Heart right ventricle (tissue), 16 donors: ENCODE results near the gene DNMT3A. TPM values are rescaled to one million over a fixed set of nuclear protein-coding genes. Genes with fewer than 3 reads are reported as not detected.

ENCODE experiments used
- ATAC-seq, 8 donors: fragments of 200-7000 bp; cut with Tn5 transposase; one replicate each; pipeline ENCODE4 v1.9.1; 2020; ENCODE audit warnings: mild to moderate bottlenecking in 8 of 8, moderate library complexity in 8 of 8, moderate number of reproducible peaks in 1 of 8
- DNase-seq, 2 donors: peaks; one replicate each; pipeline ENCODE4 v3.0.0-alpha.2; 2020
- H3K27ac ChIP-seq, 10 donors: fragments of 200-600 bp; sonication (generic) in 2 of 10; one replicate each; pipeline versions ENCODE4 v1.5.0 to v1.8.0; 2020 to 2022; ENCODE audit warnings: mild to moderate bottlenecking in 3 of 10
- H3K27me3 ChIP-seq, 7 donors: fragments of 200-600 bp; one replicate each; pipeline ENCODE4 v1.8.0; 2021 to 2022; ENCODE audit warnings: mild to moderate bottlenecking in 2 of 7
- H3K36me3 ChIP-seq, 9 donors: fragments of 200-600 bp; sonication (generic) in 1 of 9; one replicate each; pipeline versions ENCODE4 v1.5.0 to v1.8.0; 2020 to 2022; ENCODE audit warnings: mild to moderate bottlenecking in 2 of 9
- H3K4me1 ChIP-seq, 9 donors: fragments of 200-600 bp; sonication (generic) in 1 of 9; one replicate each; pipeline versions ENCODE4 v1.5.0 to v1.8.0; 2020 to 2022; ENCODE audit warnings: mild to moderate bottlenecking in 4 of 9
- H3K4me3 ChIP-seq, 10 donors: fragments of 200-600 bp; sonication (generic) in 2 of 10; one replicate each; pipeline versions ENCODE4 v1.5.0 to v1.8.0; 2020 to 2022; ENCODE audit warnings: mild to moderate bottlenecking in 7 of 10, moderate library complexity in 2 of 10
- H3K9me3 ChIP-seq, 11 donors: fragments of 200-600 bp in 10 of 11; sonication (generic) in 2 of 11; one replicate each; pipeline versions ENCODE4 v1.5.0 to v1.8.0; 2013 to 2022; ENCODE audit warnings: mild to moderate bottlenecking in 2 of 11, control low read depth in 1 of 11, moderate library complexity in 1 of 11
- CTCF ChIP-seq, 9 donors: fragments of 200-600 bp; sonication (generic) in 2 of 9; IDR thresholded peaks; one replicate each; pipeline versions ENCODE4 v1.5.0 to v1.8.0; 2021 to 2022; ENCODE audit warnings: antibody characterized with exemption in 9 of 9, mild to moderate bottlenecking in 5 of 9, moderate library complexity in 1 of 9
- WGBS, 2 donors: extraction: QIAGEN DNeasy Blood & Tissue Kit; methylation state at CpG; one replicate each; pipeline ENCODE4 v1.1.7; 2013; ENCODE audit warnings: inconsistent platforms in 1 of 2; 5-methylcytosine and 5-hydroxymethylcytosine counted together
- intact Hi-C, 10 donors: fragments of 100-400 bp; cut with DNase I; formaldehyde crosslinking; loops; one replicate each; pipeline versions ENCODE4 v1.11.1 to v1.14.2; 2022
- microRNA-seq, 2 donors: library from miRNA; unstranded; fragments of <30 nt; microRNA quantifications; one replicate each; pipeline ENCODE4 v1.2.0, GENCODE V29; 2021
- polyA plus RNA-seq, 2 donors: library from polyadenylated mRNA; stranded (reverse); fragments of 200-250 nt; gene quantifications; one replicate each; pipeline ENCODE4 v1.2.3, GENCODE V29; 2013
- total RNA-seq, 10 donors: library from RNA; stranded (reverse); fragmentation: NEBNext Ultra II Directional in 3 of 10; extraction: Animal tissue kit (Norgen Biotek cat#: 25700) in 3 of 10; gene quantifications; one replicate each; pipeline versions ENCODE4 v1.2.1 to v1.2.4, GENCODE V29; 2021 to 2023
- donor health status: Arrhythmogenic right ventricular cardiomyopathy.
- donor health status: ischemic (EF 13 %, LVEDD 7.1; RV severe dilation, severe dysfunction).
- donor health status: healthy with polysubstance abuse.
- donor health status: DM: no; HTN: yes; CAD: no.
- donor health status: DM: no; HTN: no; CAD: no.
- donor health status: ischemic (EF 25% LVEDD 6.9; RV normal size, moderate dysfunction).
- donor health status: ischemic (EF 25% LVEDD 5.7; RV mildly dilated, moderate dysfunction).
- donor health status: healthy.
- donor health status: DM: yes; HTN: yes; CAD: no.
- donor health status: Ischemic cardiomyopathy.
- donor health status: ischemic (EF 35%, LVEDD 5.7; RV mildly dilated, moderate dysfunction).
- donor health status: nonischemic (EF 11% LVEDD 7.7; RV severe dilation, severe dysfunction).
- donor health status: DM: yes; HTN: yes; CAD: no.
- donor health status: PGD.
- donor health status: ischemic (EF 29% LVEDD 5.4; RV normal size, mild dysfunction).
- donor health status: nonischemic (EF 23%, LVEDD 6.1; RV moderate dilation, normal function).

The DNMT3A gene
- total and polyA plus RNA-seq, 12 donors: 4.7 to 23.7 (median 19.3) TPM

- H3K4me1 ChIP-seq: no peaks in the 10 kb centered on the region
- WGBS, 2 donors: 64 to 74% methylated on average over 11 of the region's 11 CpGs
- H3K36me3 ChIP-seq: no peaks in the 10 kb centered on the region
- no peaks in the 10 kb centered on the region for H3K9me3 ChIP-seq
- ATAC-seq (no peak), DNase-seq (no peak)
- H3K27ac ChIP-seq: no peak overlapping the region
- no peak for TF ChIP-seq CTCF (IDR thresholded peaks at IDR 0.05)
- no peaks in the 10 kb centered on the region for H3K27me3 ChIP-seq
- intact Hi-C loops: no loop called here
- H3K4me3 ChIP-seq: no peak overlapping the region
Measured at GRCh38 chr2:25187729-25188350, 153.9 kb downstream of the DNMT3A start.

- Histone ChIP-seq H3K27me3 (peaks cover 0 to 10% (median 0%) of the 10 kb centered on the region in 7 donors), H3K27ac (no peak overlapping the region), H3K36me3 (no peaks in the 10 kb centered on the region), H3K4me1 (no peaks in the 10 kb centered on the region), H3K9me3 (peaks cover 0 to 7% (median 0%) of the 10 kb centered on the region in 11 donors), H3K4me3 (no peak overlapping the region)
- ATAC-seq (no peak), DNase-seq (no peak)
- intact Hi-C loops: no loop called here
- no peak for TF ChIP-seq CTCF (IDR thresholded peaks at IDR 0.05)
- WGBS, 2 donors: 45 to 46% methylated on average over 5 of the region's 5 CpGs
Measured at GRCh38 chr2:25184254-25184653, 157.5 kb downstream of the DNMT3A start.

- intact Hi-C loops: no loop called here
- peaks cover 0 to 7% (median 0%) of the 10 kb centered on the region in 11 donors for H3K9me3 ChIP-seq
- TF ChIP-seq CTCF (IDR thresholded peaks at IDR 0.05): no peak
- ATAC-seq: no peak
- H3K4me1 ChIP-seq: no peaks in the 10 kb centered on the region
- no peak overlapping the region for H3K4me3 ChIP-seq
- H3K36me3 ChIP-seq: no peaks in the 10 kb centered on the region
- 85 to 89% methylated on average over 10 of the region's 10 CpGs for WGBS, 2 donors
- peaks cover 0 to 30% (median 20%) of the 10 kb centered on the region in 7 donors for H3K27me3 ChIP-seq
- no peak overlapping the region for H3K27ac ChIP-seq
- DNase-seq: no peak
Measured at GRCh38 chr2:25178976-25179375, 162.7 kb downstream of the DNMT3A start.

Small RNAs within 50 kb of the gene (microRNA-seq; reads per million reads assigned to microRNA genes)
- 88.0 to 126 reads per million in 2 donors for gene MIR1301

Other genes with a start within 250 kb of the DNMT3A start
- 1 to 10 TPM; 1.9 to 9.5 (median 5.3) TPM for gene POMC, start 173.3 kb downstream of the DNMT3A start, total RNA-seq
- 10 to 100 TPM in 1 of 2 donors, 1 to 10 TPM in 1; 6.1 to 11.2 TPM for gene POMC, start 173.3 kb downstream of the DNMT3A start, polyA plus RNA-seq